Measurements from ENCODE around the gene BPGM.

Gene BPGM

GRCh38 chr7:134674424-134674823 lies 27.8 kb downstream of the BPGM start:
- no peak overlapping the region for H3K4me3 ChIP-seq (ENCODE audit: low read depth, low read length)
- H3K36me3 ChIP-seq (ENCODE audit: control insufficient read depth, insufficient read depth, low read length), result no peaks in the 10 kb centered on the region
- H3K9me3 ChIP-seq (ENCODE audit: control insufficient read depth, low read length), result no peaks in the 10 kb centered on the region
- peaks cover 4% of the 10 kb centered on the region for H3K4me1 ChIP-seq
- no peak overlapping the region for H3K27ac ChIP-seq
- no peak overlapping the region for H3K4me2 ChIP-seq (ENCODE audit: low read length)
- H3K79me2 ChIP-seq, result peaks cover 9% of the 10 kb centered on the region
- H2AFZ ChIP-seq, result no peak overlapping the region
- H3K27me3 ChIP-seq (ENCODE audit: control insufficient read depth, insufficient read depth, low read length), result no peaks in the 10 kb centered on the region
- no peak overlapping the region for H3K9ac ChIP-seq
- no peak for TF ChIP-seq CTCF (IDR thresholded peaks at IDR 0.05)

- H3K4me1 ChIP-seq, result no peaks in the 10 kb centered on the region
- H3K36me3 ChIP-seq (ENCODE audit: control insufficient read depth, insufficient read depth, low read length), result no peaks in the 10 kb centered on the region
- H3K79me2 ChIP-seq, result peaks cover 9% of the 10 kb centered on the region
- no peak overlapping the region for H3K4me2 ChIP-seq (ENCODE audit: low read length)
- no peaks in the 10 kb centered on the region for H3K27me3 ChIP-seq (ENCODE audit: control insufficient read depth, insufficient read depth, low read length)
- H3K9ac ChIP-seq, result no peak overlapping the region
- TF ChIP-seq CTCF (IDR thresholded peaks at IDR 0.05), result no peak
- no peak overlapping the region for H3K4me3 ChIP-seq (ENCODE audit: low read depth, low read length)
- H2AFZ ChIP-seq, result no peak overlapping the region
- H3K27ac ChIP-seq, result no peak overlapping the region
- no peaks in the 10 kb centered on the region for H3K9me3 ChIP-seq (ENCODE audit: control insufficient read depth, low read length)
These were observed 30.1 kb downstream of the BPGM start for GRCh38 chr7:134676743-134677142.

- Histone ChIP-seq H3K79me2 (peaks cover 9% of the 10 kb centered on the region), H3K9me3 (ENCODE audit: control insufficient read depth, low read length) (no peaks in the 10 kb centered on the region), H3K4me2 (ENCODE audit: low read length) (peak overlapping the region; percentile 3), H2AFZ (no peak overlapping the region), H3K9ac (no peak overlapping the region), H3K27me3 (ENCODE audit: control insufficient read depth, insufficient read depth, low read length) (no peaks in the 10 kb centered on the region), H3K36me3 (ENCODE audit: control insufficient read depth, insufficient read depth, low read length) (no peaks in the 10 kb centered on the region), H3K4me3 (ENCODE audit: low read depth, low read length) (no peak overlapping the region), H3K27ac (no peak overlapping the region), H3K4me1 (no peaks in the 10 kb centered on the region)
- no peak for TF ChIP-seq CTCF (IDR thresholded peaks at IDR 0.05)
These were observed 31.5 kb downstream of the BPGM start for GRCh38 chr7:134678115-134678514.

DNA sequence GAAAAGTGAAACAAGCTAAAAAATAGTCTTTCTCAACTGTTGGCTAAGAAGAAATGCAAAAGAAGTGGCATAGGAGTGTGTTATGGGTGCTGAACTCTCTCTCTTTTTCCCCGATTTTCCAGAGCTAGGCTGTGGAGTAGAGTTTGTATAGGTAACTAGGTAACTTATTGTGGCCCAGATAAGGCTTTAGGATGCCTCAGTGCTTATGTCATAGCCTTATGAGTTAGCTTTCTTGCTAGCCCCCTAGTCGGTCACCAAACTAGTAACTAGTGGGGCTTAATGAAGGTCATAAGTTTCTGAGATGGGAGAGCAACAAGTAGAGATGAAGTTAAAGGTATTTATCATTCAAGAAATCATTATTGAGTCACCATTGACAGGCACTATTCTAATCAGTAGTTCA lies 32.4 kb downstream of the BPGM start:
- no peak overlapping the region for H3K27ac ChIP-seq
- no peak overlapping the region for H3K4me2 ChIP-seq (ENCODE audit: low read length)
- no peak overlapping the region for H2AFZ ChIP-seq
- no peak overlapping the region for H3K4me3 ChIP-seq (ENCODE audit: low read depth, low read length)
- H3K36me3 ChIP-seq (ENCODE audit: control insufficient read depth, insufficient read depth, low read length), result no peaks in the 10 kb centered on the region
- no peak for TF ChIP-seq CTCF (IDR thresholded peaks at IDR 0.05)
- no peaks in the 10 kb centered on the region for H3K9me3 ChIP-seq (ENCODE audit: control insufficient read depth, low read length)
- H3K4me1 ChIP-seq, result no peaks in the 10 kb centered on the region
- H3K9ac ChIP-seq, result no peak overlapping the region
- no peaks in the 10 kb centered on the region for H3K27me3 ChIP-seq (ENCODE audit: control insufficient read depth, insufficient read depth, low read length)
- peaks cover 8% of the 10 kb centered on the region for H3K79me2 ChIP-seq

DNA sequence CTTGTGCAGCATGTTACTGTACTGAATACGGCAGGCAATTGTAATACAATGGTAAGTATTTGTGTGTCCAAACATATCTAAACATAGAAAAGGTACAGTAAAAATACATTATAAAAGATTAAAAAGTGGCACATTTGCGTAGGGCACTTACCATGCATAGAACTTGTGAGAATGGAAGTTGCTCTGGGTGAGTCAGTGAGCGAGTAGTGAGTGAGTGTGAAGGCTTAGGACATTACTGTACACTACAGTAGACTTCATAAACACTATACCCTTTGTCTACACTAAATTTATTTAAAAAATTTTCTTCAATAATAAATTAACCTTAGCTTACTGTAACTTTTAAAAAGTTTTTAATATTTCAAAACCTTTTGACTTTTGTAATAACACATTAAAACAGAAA lies 37.5 kb downstream of the BPGM start:
- no peak overlapping the region for H3K4me3 ChIP-seq (ENCODE audit: low read depth, low read length)
- no peak overlapping the region for H3K27ac ChIP-seq
- no peaks in the 10 kb centered on the region for H3K79me2 ChIP-seq
- no peaks in the 10 kb centered on the region for H3K36me3 ChIP-seq (ENCODE audit: control insufficient read depth, insufficient read depth, low read length)
- no peak for TF ChIP-seq CTCF (IDR thresholded peaks at IDR 0.05)
- H2AFZ ChIP-seq, result no peak overlapping the region
- no peaks in the 10 kb centered on the region for H3K27me3 ChIP-seq (ENCODE audit: control insufficient read depth, insufficient read depth, low read length)
- H3K4me1 ChIP-seq, result no peaks in the 10 kb centered on the region
- no peaks in the 10 kb centered on the region for H3K9me3 ChIP-seq (ENCODE audit: control insufficient read depth, low read length)
- H3K4me2 ChIP-seq (ENCODE audit: low read length), result no peak overlapping the region
- no peak overlapping the region for H3K9ac ChIP-seq
